GM19023 (cell line): ENCODE results near the gene GRIK1.

ENCODE experiments used
- ATAC-seq: cut with Tn5 transposase; IDR thresholded peaks from one replicate; pipeline ENCODE4 v1.9.1; 2021; ENCODE audit warnings: mild to moderate bottlenecking, moderate library complexity; ENCODE audit not compliant: unreplicated experiment

Gene GRIK1

DNA sequence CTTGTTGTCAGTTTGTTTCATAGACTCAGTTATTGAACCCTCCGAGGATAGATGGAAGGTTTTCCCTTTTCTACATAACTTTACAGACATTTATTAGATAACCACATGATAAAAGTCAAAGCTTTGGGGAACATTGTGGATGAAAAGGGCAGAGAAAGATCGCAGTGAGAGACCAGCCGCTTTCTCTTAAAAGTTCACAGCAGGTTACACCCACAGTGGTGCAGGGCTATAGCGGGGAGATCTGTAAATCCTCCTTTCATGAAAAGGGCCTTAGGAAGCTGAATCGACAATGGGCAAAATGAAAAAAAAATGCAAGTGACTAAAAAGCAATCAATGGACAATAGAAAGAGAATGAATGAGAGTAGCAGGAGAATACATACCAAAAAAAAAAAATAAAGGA, 218.6 kb downstream of the GRIK1 start:
- no peak for ATAC-seq

DNA sequence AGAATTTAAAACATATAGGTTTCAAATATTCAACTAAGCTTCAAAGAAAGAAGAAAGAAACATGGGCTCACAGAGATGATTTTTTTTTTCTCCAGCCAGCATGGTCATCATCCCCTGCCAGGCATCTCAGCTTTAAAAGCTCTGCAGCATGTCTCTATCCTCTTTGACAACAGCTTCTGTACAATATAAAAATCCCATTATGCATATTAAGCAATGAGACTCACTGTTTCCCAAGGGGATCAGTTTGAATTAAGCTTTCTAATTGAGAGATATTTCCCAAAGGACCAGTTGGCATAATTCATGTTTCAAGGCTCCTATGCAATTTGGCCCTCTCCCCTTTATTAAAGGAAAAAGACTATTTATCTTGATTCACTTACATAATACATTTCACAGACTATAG, 220.3 kb downstream of the GRIK1 start:
- no peak for ATAC-seq

DNA sequence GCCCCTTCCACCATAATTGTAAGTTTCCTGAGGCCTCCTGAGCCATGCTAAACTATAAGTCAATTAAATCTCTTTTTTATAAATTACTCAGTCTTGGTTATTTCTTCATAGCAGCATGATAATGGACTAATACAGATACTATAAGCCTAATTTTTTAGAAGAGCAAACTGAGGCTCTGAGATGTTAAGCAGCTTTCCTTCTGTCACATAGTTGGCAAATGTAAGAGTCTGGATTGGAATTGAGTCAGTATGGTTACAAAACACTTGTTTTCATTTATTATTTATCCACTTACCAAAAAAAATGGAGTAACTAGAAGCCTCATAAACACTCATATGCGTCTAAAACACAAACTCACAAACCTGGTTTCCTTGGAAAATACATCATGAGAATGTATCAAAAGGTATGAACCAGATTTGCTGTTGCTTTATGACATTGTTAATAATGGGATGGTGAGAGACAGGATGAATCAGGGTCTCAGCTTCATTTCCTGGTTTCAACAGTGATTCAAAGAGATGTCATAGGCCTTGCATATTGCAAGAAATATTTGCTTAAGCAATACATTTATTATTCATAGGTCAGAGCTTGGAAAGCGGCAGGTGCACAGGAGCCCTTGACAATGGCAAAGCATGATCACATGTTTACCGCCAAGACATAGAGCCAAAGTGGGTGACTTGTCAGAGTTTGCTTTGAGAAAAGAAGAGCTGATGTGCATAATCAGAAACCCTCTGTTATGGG, 221.5 kb downstream of the GRIK1 start:
- ATAC-seq, result no peak

DNA sequence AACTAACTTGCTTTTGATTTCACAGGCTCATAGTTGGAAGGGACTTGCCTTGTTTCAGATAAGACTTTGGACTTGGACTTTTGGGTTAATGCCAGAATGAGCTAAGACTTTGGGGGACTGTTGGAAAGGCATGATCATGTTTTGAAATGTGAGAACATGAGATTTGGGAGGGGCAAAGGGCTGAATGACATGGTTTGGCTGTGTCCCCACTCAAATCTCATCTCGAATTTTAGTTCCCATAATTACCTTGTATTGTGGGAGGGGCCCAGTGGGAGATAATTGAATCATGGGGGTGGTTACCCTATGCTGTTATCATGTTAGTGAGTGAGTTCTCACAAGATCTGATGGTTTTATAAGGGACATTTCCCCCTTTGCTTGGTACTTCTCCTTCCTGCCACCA, 222.1 kb downstream of the GRIK1 start:
- ATAC-seq, result no peak

DNA sequence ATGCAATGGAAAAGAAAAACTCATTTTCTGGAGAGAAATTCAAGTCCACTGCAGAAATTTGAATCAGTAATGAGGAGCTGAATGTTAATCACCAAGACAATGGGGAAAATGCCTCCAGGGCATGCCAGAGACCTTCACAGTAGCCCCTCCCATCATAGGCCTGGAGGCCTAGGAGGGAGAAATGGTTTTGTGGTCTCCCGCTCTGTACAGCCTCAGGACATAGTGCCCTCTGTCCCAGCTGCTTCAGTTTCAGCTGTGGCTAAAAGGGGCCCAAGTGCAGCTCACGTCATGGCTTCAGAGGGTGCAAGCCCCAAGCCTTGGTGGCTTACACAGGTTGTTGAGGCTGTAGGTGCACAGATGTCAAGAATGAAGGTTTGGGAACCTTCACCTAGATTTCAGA, 223.0 kb downstream of the GRIK1 start:
- no peak for ATAC-seq

DNA sequence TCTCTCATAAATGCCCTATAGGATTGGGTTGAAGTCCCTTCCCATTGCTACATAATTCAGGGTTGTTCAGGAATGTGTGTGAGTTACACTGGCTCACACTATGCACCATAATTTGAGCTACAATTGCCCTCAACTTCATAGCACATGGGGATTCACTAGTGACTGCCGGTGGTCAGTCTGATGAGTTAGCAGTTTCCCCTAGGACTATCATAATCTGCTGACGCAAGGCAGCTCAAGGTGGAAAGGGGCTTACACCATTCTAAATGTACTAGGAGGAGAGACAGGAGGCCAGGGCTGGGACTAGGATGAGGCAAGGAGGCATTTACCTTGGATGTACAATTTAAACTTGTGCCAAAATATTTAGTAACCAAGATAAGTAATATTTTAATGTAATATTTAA, 224.7 kb downstream of the GRIK1 start:
- no peak for ATAC-seq

DNA sequence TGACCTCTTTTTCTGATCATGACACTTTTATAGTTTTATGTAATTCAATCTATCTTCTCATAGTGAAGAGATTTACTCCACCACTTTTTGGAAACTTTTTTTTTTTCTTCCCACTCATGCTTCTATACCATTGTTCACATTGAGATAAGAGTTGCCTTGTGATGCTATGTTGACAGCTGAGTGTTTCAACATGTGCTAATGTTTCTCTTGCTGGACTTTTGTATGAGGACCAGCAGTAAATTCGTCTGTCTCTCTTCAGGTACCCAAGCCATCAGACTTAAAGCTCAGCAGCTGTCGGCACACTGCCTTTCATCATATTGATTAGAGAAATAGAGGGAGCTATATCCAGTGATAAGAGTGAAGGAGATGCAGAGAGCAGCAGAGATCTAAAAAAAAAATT, 227.0 kb downstream of the GRIK1 start:
- ATAC-seq, result no peak

DNA sequence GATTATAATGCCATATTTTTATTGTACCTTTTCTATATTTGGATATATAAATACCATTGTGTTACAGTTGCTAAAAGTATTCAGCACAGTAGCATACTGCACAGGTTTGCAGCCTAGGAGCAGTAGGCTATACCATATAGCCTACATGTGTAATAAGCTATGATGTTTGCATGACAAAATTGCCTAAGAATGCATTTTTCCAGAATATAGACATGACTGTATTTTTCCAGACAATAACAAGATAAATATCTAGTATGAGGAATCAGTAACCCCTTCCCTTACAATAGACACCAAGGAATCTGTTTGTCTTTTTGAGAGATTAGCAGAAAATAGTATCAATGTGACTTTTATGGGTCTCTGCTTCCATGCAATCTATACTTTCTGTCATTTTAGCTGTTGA, 228.6 kb downstream of the GRIK1 start:
- no peak for ATAC-seq

DNA sequence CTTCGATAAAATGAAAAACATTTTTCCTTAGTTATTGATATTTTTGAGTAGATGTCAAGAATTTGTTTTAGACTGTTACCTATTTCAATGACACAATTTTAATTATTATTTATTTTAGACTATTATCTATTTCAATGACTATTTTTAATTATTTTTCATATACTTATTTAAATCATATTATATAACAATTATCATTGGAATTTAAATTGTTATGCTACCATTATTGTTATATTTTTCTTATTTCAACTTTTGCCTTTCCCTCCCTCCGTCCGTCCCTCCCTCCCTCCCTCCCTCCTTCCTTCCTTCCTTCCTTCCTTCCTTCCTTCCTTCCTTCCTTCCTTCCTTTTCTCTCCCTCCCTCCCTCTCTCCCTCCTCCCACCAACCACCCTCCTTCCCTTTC, 229.3 kb downstream of the GRIK1 start:
- no peak for ATAC-seq

DNA sequence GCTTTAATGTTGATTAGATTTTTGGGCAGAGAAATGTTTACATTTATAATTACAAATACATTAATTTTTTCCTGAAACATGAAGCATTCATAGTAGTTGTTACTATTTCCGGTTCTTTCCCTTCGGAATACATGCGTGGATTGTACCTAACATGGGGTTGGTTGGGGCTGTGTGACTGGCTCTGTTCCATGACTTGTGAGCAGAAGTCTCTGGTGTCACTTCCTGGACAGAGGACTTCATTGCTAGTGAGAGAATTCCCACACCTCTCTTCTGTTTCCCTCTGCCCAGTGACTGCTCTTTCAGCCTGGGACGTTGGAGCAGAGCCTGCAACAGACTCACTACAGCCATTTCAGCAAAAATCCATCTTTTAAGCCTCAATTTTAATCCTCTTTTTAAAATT, 231.4 kb downstream of the GRIK1 start:
- ATAC-seq, result no peak

DNA sequence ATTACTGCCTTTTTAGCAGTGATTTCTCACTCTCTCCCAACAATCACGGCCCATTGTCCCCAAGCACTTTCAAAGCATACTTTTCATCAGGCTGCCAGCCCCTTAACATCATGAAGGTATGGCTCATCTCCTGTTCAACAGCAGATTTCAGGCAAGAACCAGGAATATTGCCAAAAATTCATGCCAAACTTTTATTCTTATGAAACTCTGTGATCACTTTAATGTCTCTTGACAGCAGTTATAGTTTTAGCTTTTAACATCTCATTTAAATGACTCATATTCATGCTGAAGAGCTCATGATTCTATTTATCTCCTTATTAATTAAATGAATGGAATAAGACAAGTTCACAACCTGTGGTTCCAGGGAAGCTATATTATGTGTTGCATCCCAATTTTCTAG, 235.1 kb downstream of the GRIK1 start:
- no peak for ATAC-seq

DNA sequence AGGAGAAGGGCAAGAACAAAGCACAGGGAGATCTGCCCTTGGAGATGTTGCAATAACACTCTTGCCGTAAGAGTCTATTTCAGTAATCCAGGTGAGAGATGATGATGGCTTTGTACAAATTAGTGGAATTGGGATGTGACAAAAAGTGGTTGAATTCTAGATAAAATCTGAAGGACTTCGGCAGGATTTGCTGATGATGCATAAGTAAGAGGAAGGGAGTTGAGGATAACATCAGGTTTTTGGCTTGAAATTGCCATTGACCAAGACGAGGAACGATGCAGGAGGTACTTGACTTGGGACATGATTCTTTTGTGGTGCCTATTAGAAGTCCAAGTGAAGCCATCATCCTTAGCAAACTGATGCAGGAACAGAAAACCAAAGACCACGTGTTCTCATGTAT, 238.1 kb downstream of the GRIK1 start:
- no peak for ATAC-seq

DNA sequence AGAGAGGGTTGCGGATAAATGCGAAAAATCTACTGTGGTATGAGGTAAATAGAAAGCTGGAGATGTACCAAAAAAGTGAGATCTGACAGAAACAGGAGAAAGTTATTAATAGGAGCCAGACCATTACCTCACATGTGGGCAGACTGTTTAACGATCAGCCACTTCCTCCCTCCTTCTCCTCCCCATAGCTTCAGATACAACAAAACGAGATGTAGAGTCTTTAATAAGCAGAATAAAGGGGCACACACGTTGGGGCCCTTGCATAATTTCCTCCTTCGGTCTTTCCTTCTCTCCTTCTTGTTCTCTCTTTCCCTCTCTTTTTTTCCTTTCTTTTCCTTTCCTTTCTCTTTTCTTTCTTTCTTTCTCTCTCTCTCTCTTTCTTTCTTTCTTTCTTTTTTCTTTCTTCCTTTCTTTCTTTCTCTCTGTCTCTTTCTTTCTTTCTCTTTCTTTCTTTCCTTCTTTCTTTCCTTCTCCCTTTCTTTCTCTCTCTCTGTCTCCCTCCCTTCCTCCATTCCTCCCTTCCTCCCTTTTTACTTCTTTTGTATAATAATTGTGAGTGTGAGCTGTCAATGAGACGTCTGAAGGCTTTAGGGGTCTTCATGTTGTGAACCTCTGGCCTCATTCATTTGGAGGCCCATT, 242.1 kb downstream of the GRIK1 start:
- ATAC-seq, result no peak

DNA sequence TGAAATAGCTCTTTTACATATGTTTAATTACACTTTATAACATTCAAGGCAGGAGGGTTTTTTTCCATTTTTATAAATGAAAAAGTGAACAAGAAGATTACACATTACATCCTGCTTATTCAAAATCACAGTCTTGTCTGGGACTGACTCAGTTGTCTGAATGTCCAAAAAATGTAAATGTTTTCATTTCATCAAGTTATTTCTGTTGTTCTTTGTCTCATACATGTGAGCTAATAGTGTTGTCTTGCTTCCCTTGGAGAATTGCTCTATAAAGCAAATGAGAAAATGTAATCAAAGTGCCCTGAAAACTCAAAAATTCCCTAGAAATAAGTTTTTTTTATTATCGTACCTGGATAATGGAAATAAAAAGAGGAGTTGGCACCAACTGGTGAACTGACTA, 242.9 kb downstream of the GRIK1 start:
- no peak for ATAC-seq

DNA sequence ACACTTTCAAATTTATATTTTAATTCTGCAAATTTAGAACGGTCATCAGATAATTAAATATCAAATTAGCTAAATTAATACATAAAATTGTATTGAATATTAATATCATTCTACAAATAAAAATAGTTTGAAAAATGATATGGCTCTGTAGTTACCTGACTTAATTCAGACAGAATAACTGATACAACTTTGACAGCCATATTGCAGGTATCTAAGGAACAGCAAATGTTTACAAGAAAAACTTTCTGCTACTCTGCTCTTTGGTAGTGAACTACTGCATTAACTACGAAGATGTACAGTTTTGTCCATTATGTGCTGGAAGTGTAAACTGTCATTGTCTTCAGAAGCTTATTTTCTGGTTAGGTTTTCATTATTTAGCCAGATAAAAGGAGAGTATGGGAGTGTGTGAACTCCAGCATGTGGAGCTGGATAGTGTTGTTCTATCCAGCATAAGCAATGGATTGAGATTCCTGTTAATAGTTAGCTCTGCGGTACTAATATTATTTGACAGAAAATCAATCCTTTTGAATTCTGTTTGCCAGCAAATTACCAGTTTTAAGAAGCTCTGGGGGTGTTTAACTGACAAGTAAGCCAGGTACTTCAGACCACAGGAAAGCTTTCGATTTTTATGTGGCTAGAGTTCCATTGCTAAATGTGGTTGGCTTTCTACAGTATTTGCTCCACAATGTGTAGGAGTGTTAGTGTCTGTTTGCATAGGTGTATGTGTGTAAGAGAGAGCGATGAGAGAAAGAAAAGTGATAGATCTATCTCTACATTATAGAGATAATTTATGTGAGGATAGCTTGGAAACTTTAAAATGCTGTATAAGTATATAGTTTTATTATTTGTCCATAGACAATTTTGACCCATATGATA, 247.9 kb downstream of the GRIK1 start:
- no peak for ATAC-seq

DNA sequence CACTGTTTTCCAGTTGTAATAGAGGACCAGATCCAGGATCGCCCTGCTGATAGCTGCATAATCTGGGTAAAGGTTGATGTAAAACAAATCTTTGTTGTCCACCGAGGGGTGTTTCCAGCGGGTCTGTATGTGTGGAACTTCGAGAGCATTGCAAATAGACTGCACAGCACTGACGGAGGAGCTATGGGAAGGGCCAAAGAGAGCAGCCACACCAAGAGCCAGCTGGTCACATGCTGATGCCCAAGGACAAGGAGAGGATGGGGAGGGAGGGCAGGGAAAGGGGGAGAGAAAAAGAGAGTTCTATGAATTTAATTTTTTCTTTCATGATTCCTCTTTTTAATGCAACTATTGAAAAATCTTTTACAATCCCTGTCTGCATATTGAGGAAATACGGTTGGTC, 250.0 kb downstream of the GRIK1 start:
- no peak for ATAC-seq

DNA sequence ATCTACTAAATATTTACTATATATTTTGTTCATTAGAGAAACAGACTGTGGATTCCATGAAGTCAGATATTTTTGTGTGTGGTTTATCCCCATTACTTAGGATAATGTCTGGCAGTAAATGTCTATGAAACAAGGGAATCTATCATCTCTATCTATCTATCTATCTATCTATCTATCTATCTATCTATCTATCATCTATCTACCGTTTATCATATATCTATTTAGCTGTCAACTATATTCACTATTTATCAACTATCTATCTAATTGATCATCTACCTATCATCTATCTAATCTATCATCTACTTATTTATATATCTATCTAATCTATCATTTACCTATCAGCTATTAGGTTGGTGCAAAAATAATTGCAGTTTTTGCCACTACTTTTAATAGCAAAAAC, 255.7 kb downstream of the GRIK1 start:
- ATAC-seq, result no peak

DNA sequence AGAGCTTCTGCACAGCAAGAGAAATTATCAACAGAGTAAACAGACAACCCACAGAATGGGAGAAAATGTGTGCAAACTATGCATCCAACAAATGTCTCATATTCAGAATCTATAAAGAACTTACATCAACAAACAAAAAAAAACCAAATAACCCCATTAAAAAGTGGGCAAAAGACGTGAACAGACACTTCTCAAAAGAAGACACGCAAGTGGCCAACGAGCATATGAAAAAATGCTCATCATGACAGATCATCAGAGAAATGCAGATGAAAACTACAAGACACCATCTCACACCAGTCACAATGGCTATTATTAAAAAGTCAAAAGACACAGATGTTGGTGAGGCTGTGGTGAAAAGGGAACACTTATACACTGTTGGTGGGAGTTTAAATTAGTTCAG, 257.0 kb downstream of the GRIK1 start:
- no peak for ATAC-seq

DNA sequence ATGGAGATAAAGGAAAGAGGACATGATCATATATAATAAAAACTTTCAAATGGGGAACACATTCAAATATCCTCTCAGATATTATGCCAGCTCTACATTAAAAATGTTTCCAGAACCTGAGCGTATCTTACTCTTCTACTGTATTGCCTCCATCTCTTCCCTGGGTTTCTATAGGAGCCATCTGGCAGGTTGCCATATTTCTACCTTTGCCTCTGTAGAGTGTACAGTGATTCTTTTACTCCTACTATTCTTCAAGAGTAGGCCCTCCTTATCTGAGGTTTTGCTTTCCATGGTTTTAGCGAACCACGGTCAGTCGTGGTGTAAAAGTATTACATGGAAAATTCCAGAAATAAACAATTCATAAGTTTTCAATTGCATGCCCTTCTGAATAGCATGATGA, 259.5 kb downstream of the GRIK1 start:
- ATAC-seq, result no peak

DNA sequence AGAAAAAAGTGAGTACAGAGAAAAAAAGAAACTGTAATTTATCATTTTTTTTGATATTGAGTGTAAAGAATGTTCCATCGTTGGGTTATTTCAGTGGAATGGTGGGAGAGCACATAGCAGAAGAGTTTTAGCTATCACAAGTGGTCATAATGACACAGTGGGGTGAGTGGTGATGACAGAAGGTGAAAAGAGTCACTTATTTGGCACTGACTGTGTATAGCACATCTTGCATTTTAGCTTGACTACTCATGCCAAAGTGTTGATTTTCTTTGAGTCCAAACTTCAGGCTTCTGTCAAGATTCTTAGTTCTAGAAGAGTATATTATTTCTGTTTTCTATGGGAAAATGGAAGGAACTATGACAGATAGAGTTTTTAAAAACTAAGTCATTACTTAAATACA, 261.2 kb downstream of the GRIK1 start:
- ATAC-seq, result no peak

DNA sequence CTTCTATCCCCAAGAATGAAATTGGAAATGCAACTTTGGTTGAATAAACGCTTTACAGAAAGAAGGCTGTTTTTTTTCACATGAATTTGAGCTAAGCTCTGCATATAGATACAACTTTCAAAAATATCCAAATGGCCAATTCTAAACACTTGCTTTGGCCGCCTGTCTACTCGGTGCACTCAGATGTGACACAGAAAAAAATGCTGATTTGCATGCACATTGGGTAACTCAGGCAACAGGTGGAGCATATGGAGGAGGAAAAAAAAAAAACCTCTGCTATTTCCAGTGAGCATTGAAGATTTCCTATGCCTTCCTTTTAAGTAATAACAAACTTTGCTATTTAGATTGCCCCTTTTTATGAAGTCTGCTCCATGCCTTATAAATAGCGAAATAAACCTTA, 262.5 kb downstream of the GRIK1 start:
- ATAC-seq, result no peak

DNA sequence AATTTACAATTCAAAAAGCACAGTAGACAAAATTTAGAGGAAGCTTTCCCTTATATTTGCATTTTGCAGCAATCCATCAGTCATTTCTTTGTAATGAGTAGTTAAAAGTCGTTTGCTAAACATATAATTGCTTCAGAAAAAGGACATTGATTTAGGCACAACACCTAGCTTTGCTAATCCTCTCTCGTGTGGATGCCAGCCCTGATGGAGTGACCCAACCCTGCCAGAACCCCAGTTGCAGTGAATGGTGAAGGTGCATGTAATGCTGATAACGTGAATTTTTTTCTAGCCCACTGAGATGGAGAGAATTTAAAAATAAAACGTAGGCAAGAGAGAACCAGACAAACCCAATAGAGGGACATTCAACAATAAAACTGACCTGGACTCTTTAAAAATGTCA, 263.4 kb downstream of the GRIK1 start:
- no peak for ATAC-seq
